Ovary (tissue), 3 donors: ENCODE measurements around the gene ADCY1.

ENCODE experiments used
- POLR2A ChIP-seq: fragments of 450-650 bp; IDR thresholded peaks from one replicate; pipeline ENCODE4 v1.6.1; 2017; ENCODE audit warnings: antibody characterized with exemption, mild to moderate bottlenecking, moderate library complexity
- TF ChIP-seq, protein P1 (sequence below), 3 donors: fragments of 450-650 bp in 2 of 3; fragments of 200-600 bp in 1 of 3; IDR thresholded peaks; one replicate each; pipeline versions ENCODE4 v1.5.1 to v1.8.0; 2016 to 2022; ENCODE audit warnings: antibody characterized with exemption in 3 of 3, mild to moderate bottlenecking in 1 of 3
- donor health status: DM: no; HTN: no; CAD: no.

DNA sequence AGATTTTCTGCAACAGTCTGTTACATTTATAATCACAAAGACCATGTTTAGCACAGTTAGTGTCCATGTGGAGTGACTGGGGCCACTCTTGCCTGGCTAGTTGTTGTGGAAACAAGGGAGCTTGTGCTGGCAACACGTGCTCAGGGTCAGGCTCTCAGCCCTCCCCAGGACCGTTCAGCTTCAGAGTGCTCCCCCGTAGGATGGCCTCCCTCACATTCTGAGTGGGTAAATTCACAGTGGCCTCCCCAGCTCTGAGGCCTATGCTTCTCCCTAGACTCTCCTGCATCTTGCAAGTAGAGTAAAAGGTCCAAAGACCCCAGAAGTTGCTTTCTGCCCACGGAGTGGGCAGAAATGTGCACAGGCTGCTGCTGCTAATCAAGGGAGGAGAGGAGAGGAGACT is 122.3 kb downstream of the ADCY1 start:
- TF ChIP-seq, protein P1, sequence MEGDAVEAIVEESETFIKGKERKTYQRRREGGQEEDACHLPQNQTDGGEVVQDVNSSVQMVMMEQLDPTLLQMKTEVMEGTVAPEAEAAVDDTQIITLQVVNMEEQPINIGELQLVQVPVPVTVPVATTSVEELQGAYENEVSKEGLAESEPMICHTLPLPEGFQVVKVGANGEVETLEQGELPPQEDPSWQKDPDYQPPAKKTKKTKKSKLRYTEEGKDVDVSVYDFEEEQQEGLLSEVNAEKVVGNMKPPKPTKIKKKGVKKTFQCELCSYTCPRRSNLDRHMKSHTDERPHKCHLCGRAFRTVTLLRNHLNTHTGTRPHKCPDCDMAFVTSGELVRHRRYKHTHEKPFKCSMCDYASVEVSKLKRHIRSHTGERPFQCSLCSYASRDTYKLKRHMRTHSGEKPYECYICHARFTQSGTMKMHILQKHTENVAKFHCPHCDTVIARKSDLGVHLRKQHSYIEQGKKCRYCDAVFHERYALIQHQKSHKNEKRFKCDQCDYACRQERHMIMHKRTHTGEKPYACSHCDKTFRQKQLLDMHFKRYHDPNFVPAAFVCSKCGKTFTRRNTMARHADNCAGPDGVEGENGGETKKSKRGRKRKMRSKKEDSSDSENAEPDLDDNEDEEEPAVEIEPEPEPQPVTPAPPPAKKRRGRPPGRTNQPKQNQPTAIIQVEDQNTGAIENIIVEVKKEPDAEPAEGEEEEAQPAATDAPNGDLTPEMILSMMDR (IDR thresholded peaks at IDR 0.05), result no peak
- TF ChIP-seq POLR2A, result no peak
